GM23248 (cell line): ENCODE measurements around the gene GPER1.

Experiments
- EZH2 ChIP-seq: fragments of 200-600 bp; sonication (generic); IDR thresholded peaks from 2 replicates; pipeline ENCODE4 v1.6.1; 2018; ENCODE audit warnings: antibody characterized with exemption, mild to moderate bottlenecking; ENCODE audit not compliant: insufficient read depth, poor library complexity, severe bottlenecking
- EZH2phosphoT487 ChIP-seq: fragments of 200-600 bp; sonication (generic); IDR thresholded peaks from 2 replicates; pipeline ENCODE4 v1.6.1; 2018; ENCODE audit warnings: antibody characterized with exemption, moderate library complexity, mild to moderate bottlenecking, low read depth; ENCODE audit not compliant: insufficient read depth

DNA sequence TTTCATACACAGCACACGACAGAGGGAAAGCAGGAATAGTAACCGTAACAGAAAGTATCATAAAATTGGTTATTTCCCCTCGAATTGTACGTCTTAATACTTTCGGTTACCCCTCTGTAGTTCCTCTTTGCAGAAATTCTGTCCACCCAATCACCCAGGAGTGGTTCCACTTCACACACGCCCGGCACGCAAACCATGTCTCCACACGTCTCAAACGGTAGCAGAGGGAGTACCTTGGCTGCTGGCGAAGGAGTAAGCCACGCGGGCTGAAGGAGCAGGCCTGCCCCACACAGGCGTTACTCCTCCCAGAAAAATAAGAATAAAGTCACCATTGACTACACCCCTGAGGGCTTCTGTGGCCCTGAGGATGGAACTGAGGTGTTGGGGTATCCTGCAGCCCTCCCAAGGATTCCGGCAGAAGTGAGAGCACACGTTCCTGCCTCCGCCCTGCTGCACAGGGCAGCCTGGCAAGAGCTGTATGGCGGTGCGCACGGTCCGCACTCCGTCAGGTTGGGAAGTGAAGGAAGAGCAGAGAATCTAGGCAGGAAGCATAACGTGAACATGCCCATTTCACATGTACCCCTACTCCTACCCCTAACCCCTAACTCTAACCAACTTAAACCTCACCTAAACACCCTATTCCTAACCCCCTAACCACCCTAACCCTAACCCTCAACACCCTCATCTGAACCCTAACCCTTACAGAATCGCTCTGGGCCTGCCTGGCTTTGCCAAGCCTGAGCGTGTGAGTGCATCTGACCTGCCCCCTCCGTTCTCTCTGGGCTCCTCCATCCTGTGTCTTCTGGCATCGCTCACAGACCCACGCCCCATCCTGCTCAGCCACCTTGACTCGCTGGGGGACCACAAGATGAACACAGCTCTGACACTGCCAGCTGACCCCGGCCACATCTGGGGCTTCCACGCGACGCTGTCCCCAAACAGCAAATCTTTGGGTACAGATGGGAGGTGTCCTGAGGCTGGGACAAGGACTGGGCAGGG, 25.3 kb upstream of the GPER1 start:
- TF ChIP-seq EZH2 (no peak), EZH2phosphoT487 (no peak)
